K562 (cell line): ENCODE data around the gene CRB2. TPM values are rescaled to one million over a fixed set of nuclear protein-coding genes. Genes with fewer than 3 reads are reported as not detected.
A peak's percentile ranks its signal among the peaks of the same experiment; 100 is the strongest.

Experiments
- ATAC-seq: fragments of 200-7000 bp; cut with Tn5 transposase; 3 replicates; pipeline ENCODE4 v1.9.1; 2020; ENCODE audit warnings: moderate library complexity
- BruUV-seq: library from RNA; stranded (reverse); fragments of 400-500 nt; replicated peaks from 2 replicates; lab custom pipeline; 2021; lab: Mats Ljungman, UMichigan
- CTCF ChIA-PET: fragments of 300-600 bp; formaldehyde crosslinking; extraction: SDS; loops from one replicate; lab custom pipeline; 2021; ENCODE audit warnings: low intra/inter-chr PET ratio; lab: Yijun Ruan, JAX
- POLR2A ChIA-PET: fragments of 300-600, 350-650 bp; sonication (Branson Sonifier 250); formaldehyde crosslinking; extraction: SDS; loops from one replicate; lab custom pipeline; 2021; ENCODE audit warnings: antibody characterized with exemption, inconsistent platforms; lab: Yijun Ruan, JAX
- DNase-seq, 4 experiments: peaks; one replicate each; pipeline versions ENCODE4 v3.0.0 to v3.0.0-alpha.2; 2011 to 2018; ENCODE audit warnings: low spot score in 3 of 4, mixed read lengths in 3 of 4; ENCODE audit errors: extremely low read depth in 1 of 4
- FAIRE-seq: peaks from 2 replicates; lab custom pipeline; 2011; peaks lifted over from hg19 to GRCh38; lab: Jason Lieb, UNC
- H2AFZ ChIP-seq: 2 replicates; pipeline ENCODE4 v1.6.0; 2011; ENCODE audit warnings: low read depth, low read length, control low read depth, inconsistent platforms
- H3K27ac ChIP-seq: fragments of 200-600 bp; 3 replicates; pipeline ENCODE4 v1.8.0; 2011; ENCODE audit warnings: low read depth, mild to moderate bottlenecking, control low read depth, inconsistent platforms, low read length, moderate library complexity, mixed read lengths; ENCODE audit errors: extremely low read depth
- H3K27me3 ChIP-seq, 2 experiments: fragments of 300-600 bp in 1 of 2; 2 replicates in 1 of 2; 3 replicates in 1 of 2; pipeline versions ENCODE4 v1.6.0 to v1.8.0; 2011; ENCODE audit warnings: inconsistent platforms in 2 of 2, low read length in 2 of 2, mild to moderate bottlenecking in 1 of 2, mixed read lengths in 1 of 2, moderate library complexity in 1 of 2; ENCODE audit not compliant: control insufficient read depth in 2 of 2, insufficient read depth in 2 of 2
- H3K36me3 ChIP-seq: fragments of 300-600 bp; 3 replicates; pipeline ENCODE4 v1.8.0; 2011; ENCODE audit warnings: mild to moderate bottlenecking, low read length, inconsistent platforms; ENCODE audit not compliant: control insufficient read depth, insufficient read depth
- H3K4me1 ChIP-seq, 2 experiments: fragments of 200-600 bp in 1 of 2; replicated peaks in 1 of 2; 2 replicates in 1 of 2; 3 replicates in 1 of 2; pipeline versions ENCODE4 v1.5.1 to v1.8.0; 2011; ENCODE audit warnings: inconsistent platforms in 2 of 2, low read length in 2 of 2, mild to moderate bottlenecking in 1 of 2, mixed read lengths in 1 of 2, moderate library complexity in 1 of 2; ENCODE audit not compliant: control insufficient read depth in 2 of 2, insufficient read depth in 2 of 2
- H3K4me2 ChIP-seq: 2 replicates; pipeline ENCODE4 v1.6.1; 2011; ENCODE audit warnings: low read length, control low read depth, inconsistent platforms, mixed read lengths; ENCODE audit not compliant: insufficient read depth
- H3K4me3 ChIP-seq: fragments of 200-600 bp; sonication (generic), shearing (Covaris generic); 2 replicates; pipeline ENCODE4 v1.5.1; 2016; ENCODE audit warnings: control low read depth, inconsistent platforms
- H3K79me2 ChIP-seq: fragments of 200-600 bp; 3 replicates; pipeline ENCODE4 v1.8.0; 2011; ENCODE audit warnings: low read length, inconsistent platforms; ENCODE audit not compliant: control insufficient read depth, insufficient read depth
- H3K9ac ChIP-seq, 2 experiments: 2 replicates each; pipeline versions ENCODE4 v1.6.0 to v1.6.1; 2011; ENCODE audit warnings: low read depth in 2 of 2, low read length in 2 of 2, control low read depth in 1 of 2, inconsistent platforms in 1 of 2, mild to moderate bottlenecking in 1 of 2, mixed read lengths in 1 of 2; ENCODE audit not compliant: insufficient read depth in 1 of 2
- H3K9me1 ChIP-seq: one replicate; pipeline ENCODE4 v1.6.0; 2011; ENCODE audit warnings: inconsistent platforms, mild to moderate bottlenecking, low read length, moderate library complexity; ENCODE audit not compliant: control insufficient read depth, insufficient read depth
- H3K9me3 ChIP-seq: replicated peaks from 2 replicates; pipeline ENCODE4 v1.5.1; 2011; ENCODE audit warnings: low read depth, low read length, inconsistent platforms; ENCODE audit not compliant: control insufficient read depth, insufficient read depth
- H4K20me1 ChIP-seq: replicated peaks from 2 replicates; pipeline ENCODE4 v1.6.1; 2011; ENCODE audit warnings: low read length, inconsistent platforms, mixed read lengths; ENCODE audit not compliant: control insufficient read depth, insufficient read depth
- BACH1 ChIP-seq: fragments of 200-800 bp; sonication (Bioruptor generic); IDR thresholded peaks from 2 replicates; pipeline ENCODE4 v1.6.1; 2016; ENCODE audit warnings: missing genetic modification characterization, missing compliant biosample characterization
- CTCF ChIP-seq, 3 experiments: IDR thresholded peaks in 2 of 3; conservative IDR thresholded peaks in 1 of 3; 2 replicates each; pipeline ENCODE4 v1.5.1; 2011 to 2012; ENCODE audit warnings: low read length in 3 of 3, mild to moderate bottlenecking in 3 of 3, control low read depth in 2 of 3, improper control_type of control experiment in 1 of 3, inconsistent platforms in 1 of 3, low read depth in 1 of 3, mixed read lengths in 1 of 3, moderate library complexity in 1 of 3; ENCODE audit not compliant: insufficient read depth in 2 of 3
- HDAC8 ChIP-seq: fragments of 450-650 bp; IDR thresholded peaks from 2 replicates; pipeline ENCODE4 v1.6.1; 2016; ENCODE audit warnings: mild to moderate bottlenecking, missing genetic modification characterization, moderate library complexity, missing compliant biosample characterization
- NR2C1 ChIP-seq, 2 experiments: fragments of 450-650 bp; IDR thresholded peaks; 2 replicates each; pipeline ENCODE4 v1.6.1; 2017; ENCODE audit warnings: mild to moderate bottlenecking in 2 of 2, antibody characterized with exemption in 1 of 2, inconsistent platforms in 1 of 2, missing compliant biosample characterization in 1 of 2, missing genetic modification characterization in 1 of 2
- RBM39 ChIP-seq: fragments of 200-400 bp; formaldehyde crosslinking; optimal IDR thresholded peaks from 2 replicates; pipeline ENCODE3; 2018; ENCODE audit warnings: low read depth, low read length
- ZNF23 ChIP-seq: fragments of 250-450 bp; sonication (Bioruptor Pico); IDR thresholded peaks from 2 replicates; pipeline ENCODE4 v1.4.0; 2020; ENCODE audit warnings: mild to moderate bottlenecking
- WGBS: fragments of 100-300 bp; shearing (Covaris generic); methylation state at CpG from one replicate; pipeline ENCODE4 v1.1.6; 2016; ENCODE audit warnings: low coverage, mixed read lengths; ENCODE audit not compliant: insufficient coverage; ENCODE audit errors: missing lambda C conversion rate; 5-methylcytosine and 5-hydroxymethylcytosine counted together
- in situ Hi-C: fragments of 300-500 bp; cut with MboI; formaldehyde crosslinking; loops from 4 replicates; pipeline ENCODE4 v1.15.0; 2018; ENCODE audit warnings: inconsistent platforms, mixed read lengths
- intact Hi-C: fragments of 100-400 bp; cut with micrococcal nuclease; formaldehyde crosslinking; loops from 2 replicates; pipeline ENCODE4 v1.14.2; 2022
- polyA plus RNA-seq, 8 experiments: library from polyadenylated mRNA; depleted of rRNA in 4 of 8; stranded (reverse) in 5 of 8; unstranded in 3 of 8; fragments of >200 nt; fragmentation: Nextera tagmentation in 2 of 8; fragmentation: Illumina TruSeq in 1 of 8; extraction: Ambion mirVana in 2 of 8; extraction: Trizol in 1 of 8; gene quantifications; 2 replicates each; pipeline versions ENCODE4 v1.2.1 to v1.2.3, GENCODE V29; 2011 to 2014; ENCODE audit warnings: inconsistent platforms in 1 of 8, missing spikeins in 1 of 8
- total RNA-seq, 7 experiments: library from RNA; depleted of rRNA in 6 of 7; stranded (reverse); fragments of >200 nt in 6 of 7; fragmentation: Illumina TruSeq in 2 of 7; extraction: Trizol in 2 of 7; gene quantifications; 2 replicates each; pipeline versions ENCODE4 v1.2.1 to v1.2.3, GENCODE V29; 2011 to 2021; ENCODE audit warnings: low replicate concordance in 1 of 7

The CRB2 gene
- total and polyA plus RNA-seq, 9 of the 15 experiments (the other 6 are each of a cell fraction or from before 2014, with no cell fraction given): 0.13 to 1.2 (median 0.25) TPM; not detected in 2

- no peak for FAIRE-seq
- no peak for TF ChIP-seq RBM39
- no peak for TF ChIP-seq ZNF23 (CRISPR knock-in tag)
- peak; percentile 73 for TF ChIP-seq NR2C1 (IDR thresholded peaks at IDR 0.05)
- no peak for TF ChIP-seq NR2C1 (tag; IDR thresholded peaks at IDR 0.05)
- TF ChIP-seq CTCF (IDR thresholded peaks at IDR 0.05 in 2 of 3, conservative IDR thresholded peaks at IDR 0.05 in 1 of 3; ENCODE audit: insufficient read depth in 2 of 3, low read depth in 1 of 3, low read length in 3 of 3): 0 out of 6 replicates have a peak, but pooled peaks have one; percentile 0 to 20 (median 4)
- TF ChIP-seq HDAC8: no peak
- no peak for TF ChIP-seq BACH1 (tag)
- TF ChIP-seq, all 486 proteins: peak for 2
- in situ Hi-C loops: no loop called here
- BruUV-seq: no TSS peak
- Histone ChIP-seq H3K4me1 (peaks cover 14 to 21% of the 10 kb centered on the region in 2 experiments; a peak in 4 of 5 replicates), H3K9ac (peak overlapping the region in 1 of 2 experiments; percentile 50; a peak in 1 of 4 replicates), H3K9me3 (no peaks in the 10 kb centered on the region), H3K9me1 (no peaks in the 10 kb centered on the region), H3K4me2 (no peak overlapping the region), H3K4me3 (no peak overlapping the region), H3K27me3 (no peaks in the 10 kb centered on the region), H3K79me2 (no peaks in the 10 kb centered on the region), H3K36me3 (no peaks in the 10 kb centered on the region), H2AFZ (peak overlapping the region; percentile 0; the same call in 1 of the 2 replicates), H4K20me1 (no peaks in the 10 kb centered on the region), H3K27ac (no peak overlapping the region)
- ATAC-seq (no peak; the same call in 2 of the 3 replicates), DNase-seq (no peak)
- CTCF ChIA-PET: no interaction called here
- intact Hi-C loops: no loop called here
- WGBS: 47% methylated on average over 4 of the region's 5 CpGs
- POLR2A ChIA-PET: interaction anchor here (0.7 to 1.5 kb wide), 3 partner anchors 9 to 13 kb away, joined by 3 to 5 read pairs (median 3); no protein-coding TSS in a partner anchor
Observed at GRCh38 chr9:123320814-123321213, 35.2 kb upstream of the CRB2 start.
